ENCODE results near the gene KCND3.

Gene KCND3

GRCh38 chr1:112006416-112007025 lies 17.1 kb upstream of the KCND3 start:
- Histone ChIP-seq H3K9ac (ENCODE audit: low read length) (no peak overlapping the region), H3K27me3 (ENCODE audit: insufficient read depth, low read length) (no peaks in the 10 kb centered on the region), H3K4me3 (ENCODE audit: low read depth, low read length, poor library complexity, severe bottlenecking) (no peak overlapping the region), H4K20me1 (ENCODE audit: insufficient read depth, low read length) (no peaks in the 10 kb centered on the region), H3F3A (ENCODE audit: insufficient read depth, low read length) (no peaks in the 10 kb centered on the region), H3K9me3 (ENCODE audit: low read length) (no peaks in the 10 kb centered on the region), H3K4me1 (ENCODE audit: insufficient read depth, low read length, severe bottlenecking) (no peaks in the 10 kb centered on the region), H3K4me2 (ENCODE audit: low read length) (no peak overlapping the region), H2AFZ (ENCODE audit: low read length) (no peak overlapping the region), H3K79me2 (ENCODE audit: insufficient read depth, low read length) (no peaks in the 10 kb centered on the region), H3K9me2 (ENCODE audit: low read depth, low read length) (no peaks in the 10 kb centered on the region), H3K27ac (ENCODE audit: low read depth, low read length, poor library complexity, severe bottlenecking) (no peak overlapping the region), H3K36me3 (ENCODE audit: insufficient read depth, low read length) (no peaks in the 10 kb centered on the region)
- no peak for TF ChIP-seq EZH2 (IDR thresholded peaks at IDR 0.05; ENCODE audit: borderline replicate concordance, low read length)
- TF ChIP-seq CTCF (IDR thresholded peaks at IDR 0.05; ENCODE audit: low read length) = no peak

GRCh38 chr1:112004076-112004475 lies 14.6 kb upstream of the KCND3 start:
- Histone ChIP-seq H3K27me3 (ENCODE audit: insufficient read depth, low read length) (no peaks in the 10 kb centered on the region), H3K4me3 (ENCODE audit: low read depth, low read length, poor library complexity, severe bottlenecking) (no peak overlapping the region), H3K4me2 (ENCODE audit: low read length) (no peak overlapping the region)

GRCh38 chr1:112002514-112002913 lies 13.0 kb upstream of the KCND3 start:
- no peaks in the 10 kb centered on the region for H4K20me1 ChIP-seq (ENCODE audit: insufficient read depth, low read length)
- no peaks in the 10 kb centered on the region for H3K4me1 ChIP-seq (ENCODE audit: insufficient read depth, low read length, severe bottlenecking)
- no peak overlapping the region for H3K4me2 ChIP-seq (ENCODE audit: low read length)
- H3K4me3 ChIP-seq (ENCODE audit: low read depth, low read length, poor library complexity, severe bottlenecking) = no peak overlapping the region
- no peaks in the 10 kb centered on the region for H3K79me2 ChIP-seq (ENCODE audit: insufficient read depth, low read length)
- no peak overlapping the region for H3K9ac ChIP-seq (ENCODE audit: low read length)
- no peaks in the 10 kb centered on the region for H3K36me3 ChIP-seq (ENCODE audit: insufficient read depth, low read length)
- H3K27me3 ChIP-seq (ENCODE audit: insufficient read depth, low read length) = no peaks in the 10 kb centered on the region
- TF ChIP-seq CTCF (IDR thresholded peaks at IDR 0.05; ENCODE audit: low read length) (no peak), EZH2 (IDR thresholded peaks at IDR 0.05; ENCODE audit: borderline replicate concordance, low read length) (no peak)
- no peak overlapping the region for H3K27ac ChIP-seq (ENCODE audit: low read depth, low read length, poor library complexity, severe bottlenecking)
- H2AFZ ChIP-seq (ENCODE audit: low read length) = no peak overlapping the region
- no peaks in the 10 kb centered on the region for H3K9me2 ChIP-seq (ENCODE audit: low read depth, low read length)
- H3K9me3 ChIP-seq (ENCODE audit: low read length) = no peaks in the 10 kb centered on the region
- H3F3A ChIP-seq (ENCODE audit: insufficient read depth, low read length) = no peaks in the 10 kb centered on the region

More at GRCh38 chr1:112004076-112004475, 14.6 kb upstream of the KCND3 start:
- TF ChIP-seq EZH2 (IDR thresholded peaks at IDR 0.05; ENCODE audit: borderline replicate concordance, low read length) (no peak), CTCF (IDR thresholded peaks at IDR 0.05; ENCODE audit: low read length) (no peak)
- Histone ChIP-seq H3K79me2 (ENCODE audit: insufficient read depth, low read length) (no peaks in the 10 kb centered on the region), H3K27ac (ENCODE audit: low read depth, low read length, poor library complexity, severe bottlenecking) (no peak overlapping the region), H2AFZ (ENCODE audit: low read length) (no peak overlapping the region), H3K4me1 (ENCODE audit: insufficient read depth, low read length, severe bottlenecking) (no peaks in the 10 kb centered on the region), H3K9ac (ENCODE audit: low read length) (no peak overlapping the region), H3K9me2 (ENCODE audit: low read depth, low read length) (no peaks in the 10 kb centered on the region), H3K36me3 (ENCODE audit: insufficient read depth, low read length) (no peaks in the 10 kb centered on the region), H4K20me1 (ENCODE audit: insufficient read depth, low read length) (no peaks in the 10 kb centered on the region), H3K9me3 (ENCODE audit: low read length) (no peaks in the 10 kb centered on the region), H3F3A (ENCODE audit: insufficient read depth, low read length) (no peaks in the 10 kb centered on the region)
